GM12878 (cell line): ENCODE results near the gene PLEKHA1. TPM values are rescaled to one million over a fixed set of nuclear protein-coding genes. Genes with fewer than 3 reads are reported as not detected.

ENCODE experiments used
- ATAC-seq: fragments of 200-7000 bp; cut with Tn5 transposase; 3 replicates; pipeline ENCODE4 v1.9.1; 2020; ENCODE audit warnings: mild to moderate bottlenecking, moderate library complexity
- BruUV-seq: library from RNA; stranded (reverse); fragments of 400-500 nt; replicated peaks from 2 replicates; lab custom pipeline; 2021; lab: Mats Ljungman, UMichigan
- CTCF ChIA-PET: fragments of 300-600 bp; sonication (Branson Sonifier 250); formaldehyde crosslinking; extraction: SDS; loops from one replicate; lab custom pipeline; 2021; ENCODE audit warnings: inconsistent platforms; lab: Yijun Ruan, JAX
- POLR2A ChIA-PET: fragments of 350-600 bp; formaldehyde crosslinking; extraction: SDS; loops from one replicate; lab custom pipeline; 2021; ENCODE audit warnings: inconsistent platforms; lab: Charles Lee
- RAD21 ChIA-PET: fragments of 300-600 bp; sonication (Branson Sonifier 250); formaldehyde crosslinking; loops from one replicate; lab custom pipeline; 2023; ENCODE audit warnings: antibody characterized with exemption; ENCODE audit not compliant: unreplicated experiment; lab: Charles Lee
- SMC1A ChIA-PET: fragments of 300-600 bp; sonication (Branson Sonifier 250); formaldehyde crosslinking; loops from one replicate; lab custom pipeline; 2023; ENCODE audit not compliant: unreplicated experiment, uncharacterized antibody; lab: Charles Lee
- DNase-seq: peaks from one replicate; pipeline ENCODE4 v3.0.0-alpha.2; 2011; ENCODE audit warnings: low read depth, low spot score
- FAIRE-seq: peaks from 3 replicates; lab custom pipeline; 2011; peaks lifted over from hg19 to GRCh38; lab: Jason Lieb, UNC
- H2AFZ ChIP-seq: 2 replicates; pipeline ENCODE4 v1.6.0; 2011; ENCODE audit warnings: low read depth, low read length, control low read depth; ENCODE audit not compliant: control insufficient read depth
- H3K27ac ChIP-seq: 2 replicates; pipeline ENCODE4 v1.5.1; 2011; ENCODE audit warnings: control low read depth; ENCODE audit not compliant: control insufficient read depth, insufficient read depth
- H3K27me3 ChIP-seq, 2 experiments: replicated peaks in 1 of 2; 2 replicates each; pipeline versions ENCODE4 v1.6.0 to v1.6.1; 2011; ENCODE audit warnings: low read length in 1 of 2; ENCODE audit not compliant: control insufficient read depth in 2 of 2, insufficient read depth in 2 of 2
- H3K36me3 ChIP-seq, 2 experiments: 2 replicates each; pipeline ENCODE4 v1.5.1; 2011; ENCODE audit warnings: low read length in 1 of 2; ENCODE audit not compliant: control insufficient read depth in 2 of 2, insufficient read depth in 2 of 2
- H3K4me1 ChIP-seq: 2 replicates; pipeline ENCODE4 v1.6.1; 2011; ENCODE audit warnings: mild to moderate bottlenecking, low read length, moderate library complexity, mixed read lengths; ENCODE audit not compliant: control insufficient read depth, insufficient read depth
- H3K4me2 ChIP-seq: 2 replicates; pipeline ENCODE4 v1.6.0; 2011; ENCODE audit warnings: control low read depth; ENCODE audit not compliant: control insufficient read depth, insufficient read depth
- H3K4me3 ChIP-seq: fragments of 200-600 bp; sonication (generic); 2 replicates; pipeline ENCODE4 v1.5.1; 2016
- H3K79me2 ChIP-seq: 2 replicates; pipeline ENCODE4 v1.6.0; 2011; ENCODE audit warnings: low read length; ENCODE audit not compliant: control insufficient read depth, insufficient read depth
- H3K9ac ChIP-seq: 2 replicates; pipeline ENCODE4 v1.8.0; 2011; ENCODE audit warnings: low read length, control low read depth, mixed read lengths; ENCODE audit not compliant: control insufficient read depth, insufficient read depth
- H3K9me3 ChIP-seq: replicated peaks from 3 replicates; pipeline ENCODE4 v1.5.1; 2011; ENCODE audit warnings: mild to moderate bottlenecking, low read length; ENCODE audit not compliant: control insufficient read depth, insufficient read depth
- H4K20me1 ChIP-seq: 2 replicates; pipeline ENCODE4 v1.6.0; 2011; ENCODE audit not compliant: control insufficient read depth, insufficient read depth
- TCF12 ChIP-seq: IDR thresholded peaks from 2 replicates; pipeline ENCODE4 v1.6.1; 2011; ENCODE audit warnings: low read depth, mild to moderate bottlenecking, low read length
- YY1 ChIP-seq: IDR thresholded peaks from 2 replicates; pipeline ENCODE4 v1.6.1; 2011; ENCODE audit warnings: low read depth, mild to moderate bottlenecking, low read length
- WGBS: methylation state at CpG from one replicate; pipeline ENCODE4 v1.1.6; 2016; ENCODE audit warnings: low lambda C conversion rate; ENCODE audit not compliant: insufficient replicate concordance, insufficient coverage; ENCODE audit errors: missing lambda C conversion rate; 5-methylcytosine and 5-hydroxymethylcytosine counted together
- in situ Hi-C: fragments of 300-500 bp; cut with MboI; formaldehyde crosslinking; loops from 9 replicates; pipeline ENCODE4 v1.14.3; 2018; ENCODE audit warnings: mixed read lengths
- intact Hi-C: fragments of 100-400 bp; cut with micrococcal nuclease; formaldehyde crosslinking; loops from one replicate; pipeline ENCODE4 v1.14.2; 2022; ENCODE audit not compliant: unreplicated experiment
- polyA plus RNA-seq, 11 experiments: library from polyadenylated mRNA; depleted of rRNA in 4 of 11; unstranded in 6 of 11; stranded (reverse) in 5 of 11; fragments of >200 nt; fragmentation: Nextera tagmentation in 4 of 11; fragmentation: Illumina TruSeq in 1 of 11; extraction: Ambion mirVana in 4 of 11; extraction: Trizol in 1 of 11; gene quantifications; 1 replicate in 1 of 11; 2 replicates in 10 of 11; pipeline versions ENCODE4 v1.2.1 to v1.2.3, GENCODE V29; 2011 to 2016; ENCODE audit warnings: inconsistent platforms in 2 of 11, missing spikeins in 2 of 11, low read depth in 1 of 11
- total RNA-seq, 4 experiments: library from RNA; depleted of rRNA in 3 of 4; stranded (reverse); fragments of >200 nt in 3 of 4; fragmentation: Illumina TruSeq in 1 of 4; extraction: Trizol in 1 of 4; gene quantifications; 2 replicates each; pipeline versions ENCODE4 v1.2.1 to v1.2.3, GENCODE V29; 2013 to 2021
- TF ChIP-seq, protein P1 (sequence below): fragments of 450-650 bp; IDR thresholded peaks from 2 replicates; pipeline ENCODE4 v1.6.1; 2016; ENCODE audit warnings: mild to moderate bottlenecking, moderate library complexity, borderline replicate concordance

PLEKHA1 gene
- total and polyA plus RNA-seq, 10 of the 15 experiments (the other 5 are each of a cell fraction or from before 2014, with no cell fraction given), result 0.15 to 6.0 (median 0.32) TPM

DNA sequence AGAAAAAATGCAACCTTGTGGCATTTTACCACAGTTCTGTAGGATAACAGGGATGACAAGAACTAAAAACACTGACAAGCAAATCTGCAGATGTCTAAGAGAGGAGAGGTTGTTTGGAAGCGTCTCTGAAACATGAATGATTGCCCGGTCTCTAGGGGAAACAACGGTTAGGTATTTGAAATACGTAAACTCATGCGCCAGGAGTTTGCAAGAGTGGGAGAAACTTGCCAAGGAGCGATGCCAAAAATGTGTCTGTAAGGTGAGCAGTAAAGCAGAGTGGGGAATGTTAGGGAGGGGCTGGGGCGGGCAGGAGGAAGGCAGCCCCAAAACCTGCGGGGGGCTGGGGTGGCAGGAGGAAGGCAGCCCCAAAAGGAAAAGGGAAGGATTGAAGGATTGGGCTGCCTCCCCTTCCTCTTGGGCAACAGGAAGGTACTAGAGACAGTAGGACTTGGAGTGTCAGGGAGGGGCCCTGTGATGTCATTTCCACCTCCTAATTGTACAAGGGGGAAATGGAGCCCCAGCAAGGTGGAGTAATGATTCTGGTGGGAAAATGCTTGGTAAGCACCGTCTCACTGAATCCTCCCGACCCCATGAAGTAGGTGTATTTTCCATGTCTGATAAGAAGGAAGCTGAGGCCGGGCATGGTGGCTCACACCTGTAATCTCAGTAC lies 33.2 kb upstream of the PLEKHA1 start:
- CTCF ChIA-PET, result interaction anchor here (0.7 to 4.4 kb wide), 4 partner anchors 42 to 382 kb away, joined by 3 to 91 read pairs (median 4); no protein-coding TSS in a partner anchor
- H3K27me3 ChIP-seq, result peaks cover 0 to 6% of the 10 kb centered on the region in 2 experiments; a peak in 2 of 4 replicates
- TF ChIP-seq, protein P1, sequence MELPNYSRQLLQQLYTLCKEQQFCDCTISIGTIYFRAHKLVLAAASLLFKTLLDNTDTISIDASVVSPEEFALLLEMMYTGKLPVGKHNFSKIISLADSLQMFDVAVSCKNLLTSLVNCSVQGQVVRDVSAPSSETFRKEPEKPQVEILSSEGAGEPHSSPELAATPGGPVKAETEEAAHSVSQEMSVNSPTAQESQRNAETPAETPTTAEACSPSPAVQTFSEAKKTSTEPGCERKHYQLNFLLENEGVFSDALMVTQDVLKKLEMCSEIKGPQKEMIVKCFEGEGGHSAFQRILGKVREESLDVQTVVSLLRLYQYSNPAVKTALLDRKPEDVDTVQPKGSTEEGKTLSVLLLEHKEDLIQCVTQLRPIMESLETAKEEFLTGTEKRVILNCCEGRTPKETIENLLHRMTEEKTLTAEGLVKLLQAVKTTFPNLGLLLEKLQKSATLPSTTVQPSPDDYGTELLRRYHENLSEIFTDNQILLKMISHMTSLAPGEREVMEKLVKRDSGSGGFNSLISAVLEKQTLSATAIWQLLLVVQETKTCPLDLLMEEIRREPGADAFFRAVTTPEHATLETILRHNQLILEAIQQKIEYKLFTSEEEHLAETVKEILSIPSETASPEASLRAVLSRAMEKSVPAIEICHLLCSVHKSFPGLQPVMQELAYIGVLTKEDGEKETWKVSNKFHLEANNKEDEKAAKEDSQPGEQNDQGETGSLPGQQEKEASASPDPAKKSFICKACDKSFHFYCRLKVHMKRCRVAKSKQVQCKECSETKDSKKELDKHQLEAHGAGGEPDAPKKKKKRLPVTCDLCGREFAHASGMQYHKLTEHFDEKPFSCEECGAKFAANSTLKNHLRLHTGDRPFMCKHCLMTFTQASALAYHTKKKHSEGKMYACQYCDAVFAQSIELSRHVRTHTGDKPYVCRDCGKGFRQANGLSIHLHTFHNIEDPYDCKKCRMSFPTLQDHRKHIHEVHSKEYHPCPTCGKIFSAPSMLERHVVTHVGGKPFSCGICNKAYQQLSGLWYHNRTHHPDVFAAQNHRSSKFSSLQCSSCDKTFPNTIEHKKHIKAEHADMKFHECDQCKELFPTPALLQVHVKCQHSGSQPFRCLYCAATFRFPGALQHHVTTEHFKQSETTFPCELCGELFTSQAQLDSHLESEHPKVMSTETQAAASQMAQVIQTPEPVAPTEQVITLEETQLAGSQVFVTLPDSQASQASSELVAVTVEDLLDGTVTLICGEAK, result no peak
- TF ChIP-seq YY1 (no peak), TCF12 (no peak)
- SMC1A ChIA-PET, result interaction anchor here (4.0 kb wide), 1 partner anchor 94 kb away, joined by 43 read pairs; no protein-coding TSS in a partner anchor
- BruUV-seq, result no TSS peak
- no peaks in the 10 kb centered on the region; the same call in 1 of the 2 replicates for H3K4me1 ChIP-seq
- no peaks in the 10 kb centered on the region for H3K79me2 ChIP-seq
- no peaks in the 10 kb centered on the region for H4K20me1 ChIP-seq
- no peak overlapping the region for H3K9ac ChIP-seq
- ATAC-seq (no peak), FAIRE-seq (no peak), DNase-seq (no peak)
- no peak overlapping the region for H3K27ac ChIP-seq
- in situ Hi-C loops, result no loop called here
- H3K9me3 ChIP-seq, result no peaks in the 10 kb centered on the region
- no peaks in the 10 kb centered on the region for H3K36me3 ChIP-seq
- POLR2A ChIA-PET, result no interaction called here
- H3K4me3 ChIP-seq, result no peak overlapping the region
- RAD21 ChIA-PET, result interaction anchor here (1.0 kb wide), 1 partner anchor 92 kb away, joined by 3 read pairs; no protein-coding TSS in a partner anchor
- no peak overlapping the region for H3K4me2 ChIP-seq
- whole genome bisulfite sequencing, result 40% methylated on average over 9 of the region's 11 CpGs
- H2AFZ ChIP-seq, result no peak overlapping the region
- intact Hi-C loops, result no loop called here
